Jurkat, Clone E6-1 (cell line): ENCODE data around the gene LRIG3. TPM values are rescaled to one million over a fixed set of nuclear protein-coding genes. Genes with fewer than 3 reads are reported as not detected.
"Not testable (repeated sequence)": the region's sequence is repeated elsewhere in the genome, so short reads cannot be mapped to it uniquely, and the experiment has no call there.

Experiments used
- DNase-seq: peaks from one replicate; pipeline ENCODE4 v3.0.0-alpha.2; 2011; ENCODE audit warnings: low read depth, low spot score
- H3K4me3 ChIP-seq: 2 replicates; pipeline ENCODE4 v1.5.1; 2011; ENCODE audit warnings: mild to moderate bottlenecking, low read length, control low read depth, moderate library complexity
- polyA plus RNA-seq: library from polyadenylated mRNA; unstranded; fragments of >200 nt; gene quantifications from one replicate; pipeline ENCODE4 v1.2.1, GENCODE V29; 2012; ENCODE audit warnings: missing spikeins; ENCODE audit not compliant: insufficient read length, insufficient read depth

LRIG3 gene, protein sequence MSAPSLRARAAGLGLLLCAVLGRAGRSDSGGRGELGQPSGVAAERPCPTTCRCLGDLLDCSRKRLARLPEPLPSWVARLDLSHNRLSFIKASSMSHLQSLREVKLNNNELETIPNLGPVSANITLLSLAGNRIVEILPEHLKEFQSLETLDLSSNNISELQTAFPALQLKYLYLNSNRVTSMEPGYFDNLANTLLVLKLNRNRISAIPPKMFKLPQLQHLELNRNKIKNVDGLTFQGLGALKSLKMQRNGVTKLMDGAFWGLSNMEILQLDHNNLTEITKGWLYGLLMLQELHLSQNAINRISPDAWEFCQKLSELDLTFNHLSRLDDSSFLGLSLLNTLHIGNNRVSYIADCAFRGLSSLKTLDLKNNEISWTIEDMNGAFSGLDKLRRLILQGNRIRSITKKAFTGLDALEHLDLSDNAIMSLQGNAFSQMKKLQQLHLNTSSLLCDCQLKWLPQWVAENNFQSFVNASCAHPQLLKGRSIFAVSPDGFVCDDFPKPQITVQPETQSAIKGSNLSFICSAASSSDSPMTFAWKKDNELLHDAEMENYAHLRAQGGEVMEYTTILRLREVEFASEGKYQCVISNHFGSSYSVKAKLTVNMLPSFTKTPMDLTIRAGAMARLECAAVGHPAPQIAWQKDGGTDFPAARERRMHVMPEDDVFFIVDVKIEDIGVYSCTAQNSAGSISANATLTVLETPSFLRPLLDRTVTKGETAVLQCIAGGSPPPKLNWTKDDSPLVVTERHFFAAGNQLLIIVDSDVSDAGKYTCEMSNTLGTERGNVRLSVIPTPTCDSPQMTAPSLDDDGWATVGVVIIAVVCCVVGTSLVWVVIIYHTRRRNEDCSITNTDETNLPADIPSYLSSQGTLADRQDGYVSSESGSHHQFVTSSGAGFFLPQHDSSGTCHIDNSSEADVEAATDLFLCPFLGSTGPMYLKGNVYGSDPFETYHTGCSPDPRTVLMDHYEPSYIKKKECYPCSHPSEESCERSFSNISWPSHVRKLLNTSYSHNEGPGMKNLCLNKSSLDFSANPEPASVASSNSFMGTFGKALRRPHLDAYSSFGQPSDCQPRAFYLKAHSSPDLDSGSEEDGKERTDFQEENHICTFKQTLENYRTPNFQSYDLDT
- 2.6 TPM for polyA plus RNA-seq

DNA sequence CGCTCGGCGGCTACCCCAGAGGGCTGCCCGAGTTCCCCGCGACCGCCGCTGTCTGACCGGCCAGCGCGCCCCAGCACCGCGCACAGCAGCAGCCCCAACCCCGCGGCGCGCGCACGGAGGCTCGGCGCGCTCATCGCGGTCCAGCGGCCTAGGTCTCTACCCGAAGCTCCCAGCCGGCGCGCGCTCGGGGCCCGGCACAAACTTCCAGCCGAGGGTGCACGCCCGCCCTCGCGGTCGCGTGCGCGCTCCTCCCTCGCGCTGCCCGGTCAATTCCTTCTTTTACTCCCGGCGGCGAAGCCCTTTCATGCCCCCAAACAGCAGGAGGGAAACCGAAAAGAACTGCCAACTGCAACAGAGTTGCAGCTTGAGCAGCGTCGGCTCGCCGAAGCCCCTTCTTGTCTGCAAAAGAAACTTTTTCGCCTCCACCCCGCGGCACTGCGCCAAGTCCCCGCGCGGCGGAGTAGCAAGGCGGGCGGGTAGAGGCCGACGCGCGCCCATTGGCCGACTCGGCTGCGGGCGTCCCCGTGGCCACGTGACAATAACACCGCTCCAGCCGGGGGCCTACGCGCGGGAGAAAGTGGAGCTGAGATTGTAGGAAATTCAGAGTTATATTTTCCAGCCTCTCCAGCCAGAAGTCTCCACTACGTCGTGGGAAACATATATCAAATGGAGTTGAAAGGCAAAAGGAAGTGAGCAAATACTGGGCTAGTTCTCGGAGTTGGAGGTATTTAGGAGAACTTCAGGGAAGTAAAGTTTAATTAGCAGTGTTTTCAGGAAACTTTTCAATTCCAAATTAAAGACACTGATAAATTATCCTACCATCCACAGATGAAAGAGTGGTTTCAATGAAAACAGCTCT, at the start of gene LRIG3:
Gene LRIG3 (minus strand): TSS at position 403 of the 859 bp plus-strand sequence. CDS start 269 bp downstream, at position 134.
- DNase-seq = peak; percentile 51
- peak within 1 kb of the TSS; percentile 66 for H3K4me3 ChIP-seq

DNA sequence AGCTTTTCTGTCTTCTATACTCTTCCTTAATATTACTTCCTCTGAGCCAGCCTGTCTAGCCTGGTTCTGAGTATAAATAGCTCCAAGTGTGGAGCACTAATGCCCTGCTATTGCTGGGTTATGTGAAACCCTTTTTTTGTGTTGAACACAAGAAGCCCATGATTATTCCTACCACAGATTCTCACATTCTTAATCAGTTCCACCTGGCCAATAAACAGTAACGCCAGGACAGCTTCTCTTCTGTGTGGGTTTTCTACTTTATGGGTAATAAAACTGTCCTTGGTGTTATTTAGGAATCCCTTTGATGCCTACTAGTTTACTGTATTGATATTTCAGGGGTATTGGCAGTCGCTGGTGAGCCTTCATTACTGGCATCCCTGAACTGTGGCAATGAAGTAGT, 48.9 kb upstream of the LRIG3 start:
- H3K4me3 ChIP-seq = no peak overlapping the region
- DNase-seq = no peak

DNA sequence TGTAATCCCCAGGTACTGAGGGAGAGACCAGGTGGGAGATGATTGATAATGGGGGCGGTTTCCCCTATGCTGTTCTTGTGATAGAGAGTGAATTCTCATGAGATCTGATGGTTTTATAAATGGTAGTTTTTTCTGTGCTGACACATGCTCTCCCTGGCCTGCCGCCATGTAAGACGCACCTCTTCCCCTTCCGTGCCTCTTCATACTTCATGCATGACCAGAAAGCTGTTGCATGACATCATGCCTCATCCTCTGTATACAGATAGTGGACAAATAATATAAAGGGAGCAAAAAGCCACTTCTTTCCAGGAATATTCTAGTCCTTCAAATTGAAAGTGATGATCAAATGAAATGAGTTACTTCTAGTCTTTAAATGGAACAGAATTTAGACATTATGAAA, 47.3 kb upstream of the LRIG3 start:
- DNase-seq = no peak

DNA sequence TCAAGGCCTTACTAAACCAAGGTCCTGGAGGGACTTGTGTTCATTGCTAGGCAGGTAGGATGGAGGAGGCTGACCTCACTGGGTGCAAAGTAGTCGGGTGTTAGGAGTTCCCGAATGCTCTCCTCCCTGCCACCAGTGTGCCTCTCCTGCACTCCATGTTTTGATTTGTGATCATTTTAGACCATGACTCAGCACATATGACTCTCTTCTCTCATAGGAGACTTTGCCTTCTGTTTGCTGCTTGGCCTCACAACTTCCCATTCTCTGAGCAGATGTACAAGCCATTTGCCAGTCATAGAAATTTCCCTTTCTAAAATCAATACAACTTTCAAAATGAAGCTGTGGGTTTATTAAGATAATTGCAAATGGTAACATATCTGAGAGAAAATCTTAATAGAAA, 46.6 kb upstream of the LRIG3 start:
- no peak overlapping the region for H3K4me3 ChIP-seq
- DNase-seq = no peak

More for the DNA sequence above, 47.3 kb upstream of the LRIG3 start:
- no peak overlapping the region for H3K4me3 ChIP-seq

DNA sequence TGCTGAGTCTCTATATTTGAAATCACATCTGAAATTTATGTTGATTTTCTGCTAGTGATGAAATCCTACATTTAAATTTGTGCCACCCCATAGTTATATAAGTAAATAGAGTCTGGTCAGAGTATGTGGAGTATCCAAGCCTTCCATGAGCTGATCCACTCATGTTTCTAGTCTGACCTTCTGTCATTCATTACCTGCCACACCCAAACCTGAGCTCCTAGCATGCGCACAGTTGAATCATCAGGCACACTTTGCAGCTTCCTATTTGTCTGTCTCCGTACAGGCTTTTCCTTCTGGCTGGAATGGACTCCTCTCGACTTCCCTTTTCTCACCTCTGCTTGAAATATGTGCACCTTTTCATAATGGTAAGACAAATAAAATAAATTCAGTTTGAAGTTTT, 45.3 kb upstream of the LRIG3 start:
- DNase-seq = no peak
- H3K4me3 ChIP-seq = no peak overlapping the region

DNA sequence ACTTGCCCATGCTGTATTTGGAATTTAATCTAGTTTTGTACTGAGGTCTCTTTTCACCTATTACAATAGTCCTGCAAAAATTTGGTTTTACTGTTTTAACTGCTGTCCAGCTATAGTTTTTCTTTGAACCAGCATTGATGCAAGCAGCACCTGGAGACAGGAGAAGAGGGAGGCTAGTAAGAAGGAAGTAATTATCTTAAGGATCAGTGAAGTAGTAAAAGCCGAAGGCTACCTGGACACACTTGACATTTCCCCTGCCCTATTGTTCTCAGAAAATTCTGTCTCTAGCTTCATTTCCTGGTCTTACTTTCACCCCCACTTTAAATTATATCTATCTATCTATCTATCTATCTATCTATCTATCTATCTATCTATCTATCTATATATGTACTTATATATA, 43.5 kb upstream of the LRIG3 start:
- H3K4me3 ChIP-seq = no peak overlapping the region
- no peak for DNase-seq

DNA sequence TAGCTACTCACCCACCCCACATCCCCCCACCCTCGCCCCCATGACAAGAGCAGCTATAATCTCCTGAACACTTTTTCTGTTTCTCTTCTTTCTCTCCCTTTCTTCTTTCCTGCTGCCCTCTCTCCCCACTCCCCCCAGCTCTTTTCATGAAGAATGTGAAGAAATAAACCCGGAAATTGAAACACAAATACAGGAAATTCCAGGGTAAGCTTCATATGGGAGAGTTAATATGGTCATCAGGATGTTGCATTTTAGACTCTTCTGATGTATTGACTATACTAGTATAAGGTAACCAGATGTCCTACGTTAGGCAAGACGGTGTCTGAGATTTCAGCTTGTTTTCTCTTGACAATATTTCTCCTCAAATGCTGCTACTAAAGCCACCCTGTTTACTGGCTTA, 41.6 kb upstream of the LRIG3 start:
- H3K4me3 ChIP-seq = no peak overlapping the region
- no peak for DNase-seq

DNA sequence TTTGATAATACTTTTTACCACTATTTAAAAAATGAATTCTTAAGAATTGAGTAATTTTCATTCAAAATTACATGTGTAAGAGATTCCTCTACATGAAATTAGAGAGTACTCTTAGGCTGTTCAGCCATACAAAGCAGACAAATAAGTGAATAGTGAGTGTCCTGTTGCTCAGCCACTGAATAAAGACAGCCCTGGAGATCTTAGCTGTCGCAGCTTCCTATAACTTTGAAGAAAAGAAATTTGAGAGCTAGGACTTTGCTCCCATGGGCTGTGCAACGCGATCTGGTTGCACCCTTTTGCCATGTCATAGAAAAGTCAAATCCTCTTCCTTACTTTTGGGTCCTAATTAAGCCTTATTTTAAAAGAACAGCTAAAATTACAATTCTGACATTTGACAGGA, 40.9 kb upstream of the LRIG3 start:
- DNase-seq = no peak
- no peak overlapping the region for H3K4me3 ChIP-seq

DNA sequence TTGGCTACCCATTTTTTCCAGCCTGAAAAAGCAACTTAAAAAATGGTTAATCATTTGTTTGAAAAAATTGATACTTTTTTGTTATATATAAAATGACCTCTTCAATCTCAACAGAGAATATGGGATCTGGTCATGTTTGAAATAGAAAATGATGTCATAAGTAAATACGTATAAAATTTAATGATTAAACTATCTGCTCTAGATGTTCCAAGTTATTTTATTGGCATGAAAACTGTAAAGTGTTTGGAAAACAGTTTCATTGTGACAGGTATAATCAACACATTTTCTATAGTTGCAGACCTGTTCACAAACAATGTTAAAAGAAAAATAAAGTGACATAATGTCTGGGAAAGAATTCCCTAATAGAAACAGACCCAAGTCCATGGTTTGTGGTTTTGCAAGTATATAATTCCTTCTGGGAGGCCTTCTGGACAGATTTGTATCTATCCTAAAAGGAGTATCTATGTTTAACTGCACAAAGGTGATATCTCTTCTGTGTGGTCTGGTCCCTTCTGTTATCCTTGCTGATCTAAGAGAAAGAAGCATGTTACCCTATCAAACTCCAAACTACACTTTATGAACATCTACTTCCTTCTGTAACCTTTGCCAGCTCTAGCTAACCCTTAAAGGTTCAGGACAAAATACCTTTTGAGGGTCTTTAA, 39.5 kb upstream of the LRIG3 start:
- DNase-seq = no peak
- no peak overlapping the region for H3K4me3 ChIP-seq

DNA sequence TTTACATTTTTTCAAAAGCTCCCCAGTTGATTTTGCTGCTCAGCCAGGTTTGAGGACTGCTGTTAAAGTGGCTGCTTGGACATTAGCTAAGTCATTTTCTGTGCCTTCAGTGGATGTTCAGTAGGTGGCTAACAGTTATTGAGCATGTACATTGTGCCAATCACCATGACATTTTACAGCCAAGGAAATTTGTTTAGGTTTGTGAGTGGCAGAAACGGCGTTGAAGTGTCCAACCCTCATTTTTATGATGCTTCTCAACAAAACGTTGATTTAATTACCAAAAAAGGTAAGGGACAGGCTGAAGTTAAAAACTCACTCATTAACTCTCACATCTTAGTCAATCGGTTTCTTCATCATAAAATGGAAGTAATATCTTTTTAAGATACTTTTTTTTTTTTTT, 37.0 kb upstream of the LRIG3 start:
- no peak for DNase-seq
- H3K4me3 ChIP-seq = no peak overlapping the region

DNA sequence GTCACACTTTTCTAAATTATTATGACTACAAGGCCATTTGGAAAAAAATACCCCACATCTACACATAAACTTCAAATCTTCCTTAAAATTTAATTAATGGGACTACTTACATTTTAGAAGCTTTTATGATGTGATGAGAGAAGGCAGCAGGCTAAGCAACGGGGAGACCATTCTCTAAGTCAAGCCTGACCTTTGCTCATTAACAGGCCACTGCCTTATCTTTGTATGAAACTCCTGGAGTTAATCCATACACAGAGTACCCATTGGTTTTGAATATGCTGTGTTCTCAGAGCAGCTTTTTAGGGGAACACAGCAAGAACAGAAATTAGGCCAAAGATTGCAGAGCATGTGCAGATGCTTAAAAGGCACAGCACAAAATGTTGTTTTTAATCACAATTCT, 35.5 kb upstream of the LRIG3 start:
- no peak overlapping the region for H3K4me3 ChIP-seq
- DNase-seq = no peak

DNA sequence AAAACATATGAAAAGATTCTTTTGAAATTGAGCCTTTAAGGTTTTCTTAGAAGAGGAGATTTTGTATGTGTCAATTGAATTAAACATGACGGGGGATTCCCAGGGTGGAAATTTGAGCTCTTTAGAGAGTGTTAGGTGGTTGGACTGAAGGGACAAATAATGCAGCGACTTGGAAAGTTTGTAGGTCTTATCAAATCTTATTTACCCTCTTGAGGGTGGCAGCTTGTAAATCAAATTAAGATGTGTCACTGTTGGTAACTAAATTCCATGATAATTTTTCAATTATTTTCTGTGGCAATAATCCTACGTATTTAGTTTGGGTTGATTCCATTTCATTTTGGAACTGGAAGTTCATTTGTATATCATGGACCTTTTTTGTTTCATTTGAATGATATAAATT, 33.7 kb upstream of the LRIG3 start:
- no peak for DNase-seq
- no peak overlapping the region for H3K4me3 ChIP-seq

DNA sequence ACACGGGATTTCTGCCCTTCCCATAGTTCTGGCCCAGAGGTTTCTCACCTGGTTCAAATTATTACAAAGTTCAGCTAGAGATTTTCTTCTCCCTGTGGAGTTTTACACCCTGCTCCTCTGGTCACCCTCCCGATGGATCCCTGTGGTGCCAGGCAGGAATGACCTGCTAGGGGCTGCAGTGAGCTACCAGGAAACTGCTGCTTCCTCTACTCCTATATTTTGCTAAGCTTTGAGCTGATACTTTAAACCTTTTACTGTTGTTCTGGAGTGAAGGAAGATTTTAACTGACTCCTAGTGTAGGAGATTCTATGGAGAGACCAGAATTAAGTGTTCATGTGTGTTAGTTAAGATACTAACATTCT, 30.4 kb upstream of the LRIG3 start:
- no peak overlapping the region for H3K4me3 ChIP-seq
- DNase-seq = no peak

DNA sequence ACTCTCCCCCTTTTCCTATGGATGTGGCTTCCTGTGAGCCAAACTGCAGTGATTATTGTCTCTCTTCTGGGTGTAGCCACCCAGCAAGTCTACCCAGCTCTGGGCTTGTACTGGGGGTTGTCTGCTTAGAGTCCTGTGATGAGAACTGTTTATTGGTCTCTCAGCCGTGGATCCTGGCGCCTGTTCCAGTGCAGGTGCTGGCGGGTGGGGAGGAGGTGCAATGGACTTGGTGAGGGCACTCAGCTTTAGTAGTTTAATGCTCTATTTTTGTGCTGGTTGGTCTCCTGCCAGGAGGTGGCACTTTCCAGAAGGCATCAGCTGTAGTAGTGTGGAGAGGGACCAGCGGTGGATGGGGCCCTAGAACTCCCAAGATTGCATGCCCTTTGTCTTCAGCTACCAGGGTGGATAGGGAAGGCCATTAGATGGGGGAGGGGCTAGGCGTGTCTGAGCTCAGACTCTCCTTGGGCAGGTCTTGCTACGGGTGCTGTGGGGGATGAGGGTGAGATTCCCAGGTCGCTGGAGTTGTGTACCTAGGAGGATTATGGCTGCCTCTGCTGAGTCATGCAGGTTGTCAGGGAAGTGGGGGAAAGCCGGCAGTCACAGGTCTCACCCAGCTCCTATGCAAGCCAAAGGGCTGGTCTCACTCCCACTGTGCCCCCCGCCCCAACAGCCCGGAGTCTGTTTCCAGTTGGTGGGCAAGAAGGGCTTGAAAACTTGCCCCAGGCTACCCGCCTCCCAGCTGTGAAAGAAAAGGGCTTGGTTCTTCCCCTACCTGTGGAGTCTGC, 29.8 kb upstream of the LRIG3 start:
- H3K4me3 ChIP-seq, DNase-seq: not testable (repeated sequence)

DNA sequence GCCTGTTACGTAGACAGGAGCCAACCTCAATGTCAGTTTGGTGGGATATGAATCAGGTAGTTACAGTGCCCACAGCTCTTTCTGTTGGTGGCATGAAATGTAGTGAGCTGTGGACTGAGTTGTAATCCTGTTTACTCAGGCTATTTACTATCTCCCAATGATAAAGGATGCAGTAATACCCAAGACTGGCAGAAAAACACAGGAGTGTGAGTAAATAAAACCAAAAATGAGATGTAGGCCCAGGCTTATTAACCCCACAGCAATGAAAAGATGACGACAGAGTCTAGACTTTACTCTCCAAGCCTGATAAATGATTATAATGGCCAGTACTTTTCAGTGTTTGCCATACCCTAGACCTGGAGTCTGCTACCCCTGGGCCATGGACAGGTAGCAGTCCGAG, 22.8 kb upstream of the LRIG3 start:
- DNase-seq = no peak
- no peak overlapping the region for H3K4me3 ChIP-seq

DNA sequence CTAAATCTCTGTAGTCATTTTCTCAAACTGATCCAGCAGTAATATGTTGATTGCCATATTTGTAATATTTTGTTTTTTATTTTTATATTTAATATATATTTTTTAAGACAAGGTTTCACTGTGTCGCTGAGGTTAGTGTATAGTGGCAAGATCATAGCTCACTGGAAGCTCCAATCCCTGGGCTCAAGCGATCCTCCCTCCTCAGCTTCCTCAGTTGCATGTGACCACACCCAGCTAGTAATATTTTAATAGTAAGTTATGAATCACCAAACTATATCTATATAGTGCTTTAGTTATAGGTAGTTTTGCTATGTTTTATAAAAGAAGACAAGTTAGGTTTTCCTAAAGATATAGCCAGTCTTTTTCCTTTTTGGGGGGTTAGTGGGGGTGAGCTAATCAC, 22.0 kb upstream of the LRIG3 start:
- no peak for DNase-seq
- H3K4me3 ChIP-seq = no peak overlapping the region

DNA sequence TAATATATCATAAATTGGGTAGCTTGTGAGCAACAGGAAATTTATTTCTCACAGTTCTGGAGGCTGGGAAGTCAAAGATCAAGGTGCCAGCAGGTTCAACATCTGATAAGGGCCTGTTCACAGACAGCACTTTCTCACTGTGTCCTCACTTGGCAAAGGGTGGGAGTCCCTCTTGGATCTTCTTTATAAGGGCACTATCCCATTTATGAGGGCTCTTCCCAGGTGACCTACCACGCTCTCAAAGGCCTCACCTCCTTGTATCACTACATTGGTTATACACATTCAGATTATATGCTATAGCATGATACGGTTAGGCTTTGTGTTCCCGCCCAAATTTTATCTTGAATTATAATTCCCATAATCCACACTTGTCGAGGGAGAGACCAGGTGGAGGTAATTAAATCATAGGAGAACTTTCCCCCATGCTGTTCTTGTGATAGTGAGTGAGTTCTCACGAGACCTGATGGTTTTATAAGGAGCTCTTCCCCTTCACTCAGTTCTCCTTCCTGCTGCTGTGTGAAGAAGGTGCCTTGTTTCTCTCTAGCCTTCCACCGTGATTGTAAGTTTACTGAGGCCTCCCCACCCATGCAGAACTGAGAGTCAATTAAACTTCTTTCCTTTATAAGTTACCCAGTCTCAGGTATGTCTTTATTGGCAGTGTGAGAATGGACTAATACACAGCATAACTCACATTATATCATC, 19.2 kb upstream of the LRIG3 start:
- no peak for DNase-seq
- H3K4me3 ChIP-seq = no peak overlapping the region
